GM23338 (cell line): ENCODE measurements around the gene CPSF3. TPM values are rescaled to one million over a fixed set of nuclear protein-coding genes. Genes with fewer than 3 reads are reported as not detected.

Experiments used
- ATAC-seq: fragments of 200-7000 bp; cut with Tn5 transposase; 3 replicates; pipeline ENCODE4 v1.9.1; 2020
- DNase-seq: peaks from one replicate; pipeline ENCODE4 v3.0.0-alpha.2; 2015; ENCODE audit warnings: low spot score
- H2AFZ ChIP-seq: fragments of 200-600 bp; sonication (generic); 2 replicates; pipeline ENCODE4 v1.8.0; 2016; ENCODE audit warnings: antibody characterized with exemption, mild to moderate bottlenecking, moderate library complexity
- H3F3A ChIP-seq: fragments of 200-600 bp; sonication (generic); replicated peaks from 2 replicates; pipeline ENCODE4 v1.8.0; 2017; ENCODE audit warnings: antibody characterized with exemption, mixed run types, low read depth
- H3K27ac ChIP-seq: fragments of 200-600 bp; sonication (generic); 2 replicates; pipeline ENCODE4 v1.6.1; 2016; ENCODE audit warnings: low read depth
- H3K27me3 ChIP-seq: fragments of 200-600 bp; sonication (generic); 2 replicates; pipeline ENCODE4 v1.8.0; 2016; ENCODE audit warnings: mild to moderate bottlenecking, mixed run types, moderate library complexity; ENCODE audit not compliant: insufficient read depth
- H3K36me3 ChIP-seq: fragments of 200-600 bp; sonication (generic); 2 replicates; pipeline ENCODE4 v1.8.0; 2016; ENCODE audit warnings: mild to moderate bottlenecking; ENCODE audit not compliant: insufficient read depth
- H3K4me1 ChIP-seq: fragments of 200-600 bp; sonication (generic); 2 replicates; pipeline ENCODE4 v1.8.0; 2016; ENCODE audit warnings: mild to moderate bottlenecking, moderate library complexity; ENCODE audit not compliant: insufficient read depth
- H3K4me2 ChIP-seq: fragments of 200-600 bp; sonication (generic); 2 replicates; pipeline ENCODE4 v1.7.1; 2017; ENCODE audit warnings: mixed run types
- H3K4me3 ChIP-seq: fragments of 200-600 bp; sonication (generic); 2 replicates; pipeline ENCODE4 v1.6.1; 2016; ENCODE audit warnings: mixed run types
- H3K79me2 ChIP-seq: fragments of 200-600 bp; sonication (generic); replicated peaks from 2 replicates; pipeline ENCODE4 v1.8.0; 2017; ENCODE audit warnings: mild to moderate bottlenecking; ENCODE audit not compliant: insufficient read depth
- H3K9me2 ChIP-seq: fragments of 200-600 bp; sonication (generic); 2 replicates; pipeline ENCODE4 v1.8.0; 2017; ENCODE audit not compliant: insufficient read depth
- H4K20me1 ChIP-seq: fragments of 200-600 bp; sonication (generic); replicated peaks from 2 replicates; pipeline ENCODE4 v1.8.0; 2017; ENCODE audit warnings: mild to moderate bottlenecking; ENCODE audit not compliant: insufficient read depth
- H3K27ac Mint-ChIP-seq: 2 replicates; pipeline ENCODE4 v1.8.0; 2020; ENCODE audit warnings: inconsistent platforms, mild to moderate bottlenecking, moderate library complexity, mixed read lengths
- H3K27me3 Mint-ChIP-seq: 3 replicates; pipeline ENCODE4 v1.8.0; 2022; ENCODE audit warnings: low read depth, mild to moderate bottlenecking, moderate library complexity, mixed read lengths, inconsistent platforms; ENCODE audit not compliant: insufficient read depth, poor library complexity
- H3K36me3 Mint-ChIP-seq: 3 replicates; pipeline ENCODE4 v1.8.0; 2021; ENCODE audit warnings: low read depth, mild to moderate bottlenecking, inconsistent platforms, moderate library complexity, mixed read lengths
- H3K4me1 Mint-ChIP-seq: 3 replicates; pipeline ENCODE4 v1.8.0; 2020; ENCODE audit warnings: mild to moderate bottlenecking, inconsistent platforms, mixed read lengths
- H3K4me3 Mint-ChIP-seq: 3 replicates; pipeline ENCODE4 v1.8.0; 2021; ENCODE audit warnings: moderate library complexity, mild to moderate bottlenecking, inconsistent platforms, mixed read lengths
- H3K9me3 Mint-ChIP-seq: 3 replicates; pipeline ENCODE4 v1.8.0; 2020; ENCODE audit warnings: moderate library complexity, mild to moderate bottlenecking, inconsistent platforms, mixed read lengths
- CREB1 ChIP-seq: fragments of 250-450 bp; sonication (Bioruptor Pico); IDR thresholded peaks from 2 replicates; pipeline ENCODE4 v1.5.0; 2020; ENCODE audit warnings: low read depth, mild to moderate bottlenecking, moderate library complexity
- CTCF ChIP-seq, 2 experiments: fragments of 200-600 bp in 1 of 2; sonication (generic) in 1 of 2; conservative IDR thresholded peaks; 2 replicates each; pipeline versions ENCODE4 v1.5.1 to v1.6.1; 2016 to 2017; ENCODE audit warnings: antibody characterized with exemption in 2 of 2, low read depth in 2 of 2, mild to moderate bottlenecking in 2 of 2, moderate library complexity in 1 of 2
- ETS1 ChIP-seq: IDR thresholded peaks from 2 replicates; pipeline ENCODE4 v1.6.1; 2016; ENCODE audit warnings: antibody characterized with exemption
- EZH2phosphoT487 ChIP-seq: fragments of 200-600 bp; sonication (generic); IDR thresholded peaks from one replicate; pipeline ENCODE4 v1.8.1; 2018; ENCODE audit warnings: antibody characterized with exemption; ENCODE audit not compliant: unreplicated experiment
- JUNB ChIP-seq: IDR thresholded peaks from one replicate; pipeline ENCODE4 v1.6.1; 2016; ENCODE audit warnings: antibody characterized with exemption; ENCODE audit not compliant: unreplicated experiment
- NANOG ChIP-seq: IDR thresholded peaks from 2 replicates; pipeline ENCODE4 v1.6.1; 2016; ENCODE audit warnings: antibody characterized with exemption, borderline replicate concordance
- POLR2AphosphoS5 ChIP-seq: IDR thresholded peaks from 2 replicates; pipeline ENCODE4 v1.6.1; 2016; ENCODE audit warnings: antibody characterized with exemption, low read depth
- STAT1 ChIP-seq: IDR thresholded peaks from one replicate; pipeline ENCODE4 v1.6.1; 2016; ENCODE audit warnings: antibody characterized with exemption; ENCODE audit not compliant: unreplicated experiment
- ZNF114 ChIP-seq: fragments of 250-450 bp; sonication (Bioruptor Pico); IDR thresholded peaks from 2 replicates; pipeline ENCODE4 v1.5.0; 2020; ENCODE audit warnings: mild to moderate bottlenecking, moderate library complexity
- ZNF462 ChIP-seq: fragments of 250-450 bp; sonication (Bioruptor Pico); IDR thresholded peaks from 2 replicates; pipeline ENCODE4 v1.5.0; 2020; ENCODE audit warnings: mild to moderate bottlenecking, moderate library complexity
- polyA plus RNA-seq: library from polyadenylated mRNA; unstranded; fragments of >200 nt; fragmentation: Nextera tagmentation; extraction: Ambion mirVana; gene quantifications from 2 replicates; pipeline ENCODE4 v1.2.1, GENCODE V29; 2016
- total RNA-seq: library from RNA; depleted of rRNA; stranded (reverse); fragments of >200 nt; shearing (Covaris generic); gene quantifications from 2 replicates; pipeline ENCODE4 v1.2.3, GENCODE V29; 2014

The CPSF3 gene
- total and polyA plus RNA-seq, 2 experiments from 2014 or later, result 77.1 to 105 TPM

- no peak overlapping the region for H3K27ac Mint-ChIP-seq
These were observed 49.1 kb downstream of the CPSF3 start for GRCh38 chr2:9472511-9472910.

More at GRCh38 chr2:9472511-9472910, 49.1 kb downstream of the CPSF3 start:
- Histone ChIP-seq H3K27me3 (peaks cover 22% of the 10 kb centered on the region), H3K36me3 (no peaks in the 10 kb centered on the region; the same call in 1 of the 2 replicates), H3K4me3 (no peak overlapping the region), H4K20me1 (peaks cover 4% of the 10 kb centered on the region), H3K27ac (no peak overlapping the region), H3K79me2 (no peaks in the 10 kb centered on the region), H3F3A (peaks cover 14% of the 10 kb centered on the region), H2AFZ (no peak overlapping the region), H3K4me2 (no peak overlapping the region), H3K4me1 (peaks cover 12% of the 10 kb centered on the region; the same call in 1 of the 2 replicates), H3K9me2 (0 out of 2 replicates have a peak, but pooled peaks cover 3% of the 10 kb centered on the region)
- Mint-ChIP-seq H3K9me3 (no peaks in the 10 kb centered on the region), H3K27me3 (peaks cover 15% of the 10 kb centered on the region), H3K4me3 (no peak overlapping the region; the same call in 2 of the 3 replicates), H3K4me1 (peaks cover 24% of the 10 kb centered on the region), H3K36me3 (peaks cover 35% of the 10 kb centered on the region)
- DNase-seq (no peak), ATAC-seq (no peak)
- TF ChIP-seq STAT1, result no peak
- no peak for TF ChIP-seq ZNF114
- no peak for TF ChIP-seq EZH2phosphoT487
- TF ChIP-seq NANOG, result no peak
- no peak for TF ChIP-seq ETS1
- no peak for TF ChIP-seq CTCF (conservative IDR thresholded peaks at IDR 0.05; ENCODE audit: low read depth in 2 of 2)
- no peak for TF ChIP-seq ZNF462 (CRISPR knock-in tag)
- no peak for TF ChIP-seq JUNB
- TF ChIP-seq CREB1 (CRISPR knock-in tag), result no peak
- TF ChIP-seq POLR2AphosphoS5, result no peak
